Skeletal muscle tissue (tissue), 4 donors: ENCODE data around the gene KIF26B. TPM values are rescaled to one million over a fixed set of nuclear protein-coding genes. Genes with fewer than 3 reads are reported as not detected.
"Not testable (repeated sequence)": the region's sequence is repeated elsewhere in the genome, so short reads cannot be mapped to it uniquely, and the experiment has no call there.

ENCODE experiments used
- H3K27ac ChIP-seq: one replicate; pipeline ENCODE4 v1.7.0; 2013; ENCODE audit warnings: mild to moderate bottlenecking, low read depth, low read length, inconsistent platforms
- H3K27me3 ChIP-seq, 3 donors: one replicate each; pipeline ENCODE4 v1.7.0; 2013; ENCODE audit warnings: low read length in 3 of 3; ENCODE audit not compliant: control insufficient read depth in 3 of 3, insufficient read depth in 3 of 3
- H3K36me3 ChIP-seq, 3 donors: one replicate each; pipeline ENCODE4 v1.7.0; 2013; ENCODE audit warnings: low read length in 3 of 3; ENCODE audit not compliant: control insufficient read depth in 3 of 3, insufficient read depth in 3 of 3
- H3K4me1 ChIP-seq, 3 donors: one replicate each; pipeline ENCODE4 v1.7.0; 2013; ENCODE audit warnings: low read length in 3 of 3, mild to moderate bottlenecking in 3 of 3; ENCODE audit not compliant: control insufficient read depth in 3 of 3, insufficient read depth in 3 of 3
- H3K4me3 ChIP-seq, 3 donors: one replicate each; pipeline ENCODE4 v1.7.0; 2013; ENCODE audit warnings: low read length in 3 of 3
- H3K9ac ChIP-seq, 3 donors: one replicate each; pipeline ENCODE4 v1.7.0; 2013; ENCODE audit warnings: low read length in 3 of 3, mild to moderate bottlenecking in 3 of 3, moderate library complexity in 2 of 3, low read depth in 1 of 3
- H3K9me3 ChIP-seq, 3 donors: one replicate each; pipeline ENCODE4 v1.7.0; 2013; ENCODE audit warnings: low read length in 3 of 3; ENCODE audit not compliant: control insufficient read depth in 3 of 3
- total RNA-seq: library from RNA; depleted of rRNA; stranded (reverse); fragments of >200 nt; gene quantifications from one replicate; pipeline ENCODE4 v1.2.3, GENCODE V29; 2014
- donor health status: Osteomylitis.

The KIF26B gene
- total RNA-seq, 1 donor from 2014 or later = 0.52 TPM

GRCh38 chr1:245690946-245691541, 536.3 kb downstream of the KIF26B start:
- peaks cover 0 to 3% (median 0%) of the 10 kb centered on the region in 3 donors for H3K9me3 ChIP-seq
- H3K9ac ChIP-seq = no peak overlapping the region
- peaks cover 0 to 5% (median 0%) of the 10 kb centered on the region in 3 donors for H3K27me3 ChIP-seq
- no peak overlapping the region for H3K27ac ChIP-seq
- H3K36me3 ChIP-seq = no peaks in the 10 kb centered on the region
- H3K4me1 ChIP-seq = no peaks in the 10 kb centered on the region
- H3K4me3 ChIP-seq = no peak overlapping the region

- H3K4me1 ChIP-seq = no peaks in the 10 kb centered on the region
- no peak overlapping the region for H3K4me3 ChIP-seq
- H3K27ac ChIP-seq = no peak overlapping the region
- no peaks in the 10 kb centered on the region for H3K36me3 ChIP-seq
- H3K27me3 ChIP-seq = peaks cover 0 to 5% (median 0%) of the 10 kb centered on the region in 3 donors
- no peak overlapping the region for H3K9ac ChIP-seq
- H3K9me3 ChIP-seq = peaks cover 0 to 3% (median 0%) of the 10 kb centered on the region in 3 donors
Measured at GRCh38 chr1:245691897-245692296, 537.1 kb downstream of the KIF26B start.

- H3K27me3 ChIP-seq = peaks cover 0 to 5% (median 0%) of the 10 kb centered on the region in 3 donors
- no peak overlapping the region for H3K27ac ChIP-seq
- no peak overlapping the region for H3K9ac ChIP-seq
- H3K4me1 ChIP-seq = no peaks in the 10 kb centered on the region
- H3K9me3 ChIP-seq = peaks cover 0 to 3% (median 2%) of the 10 kb centered on the region in 3 donors
- no peaks in the 10 kb centered on the region for H3K36me3 ChIP-seq
- no peak overlapping the region for H3K4me3 ChIP-seq
Measured at GRCh38 chr1:245692318-245692717, 537.5 kb downstream of the KIF26B start.

GRCh38 chr1:245693116-245693793, 538.5 kb downstream of the KIF26B start:
- Histone ChIP-seq H3K36me3 (no peaks in the 10 kb centered on the region), H3K4me1 (no peaks in the 10 kb centered on the region), H3K27ac (no peak overlapping the region), H3K4me3 (no peak overlapping the region), H3K9ac (no peak overlapping the region), H3K27me3 (no peaks in the 10 kb centered on the region), H3K9me3 (peaks cover 0 to 4% (median 3%) of the 10 kb centered on the region in 3 donors)

- Histone ChIP-seq H3K9me3 (peaks cover 0 to 4% (median 3%) of the 10 kb centered on the region in 3 donors), H3K27me3 (no peaks in the 10 kb centered on the region), H3K9ac (no peak overlapping the region), H3K27ac (no peak overlapping the region), H3K4me3 (no peak overlapping the region), H3K36me3 (no peaks in the 10 kb centered on the region), H3K4me1 (no peaks in the 10 kb centered on the region)
Measured at GRCh38 chr1:245693941-245694752, 539.4 kb downstream of the KIF26B start.

- Histone ChIP-seq H3K9ac (no peak overlapping the region), H3K4me1 (no peaks in the 10 kb centered on the region), H3K4me3 (no peak overlapping the region), H3K9me3 (peaks cover 0 to 4% (median 3%) of the 10 kb centered on the region in 3 donors), H3K36me3 (no peaks in the 10 kb centered on the region), H3K27me3 (no peaks in the 10 kb centered on the region), H3K27ac (no peak overlapping the region)
Measured at GRCh38 chr1:245694753-245695195, 540.0 kb downstream of the KIF26B start.

- peaks cover 0 to 4% (median 3%) of the 10 kb centered on the region in 3 donors for H3K9me3 ChIP-seq
- no peaks in the 10 kb centered on the region for H3K36me3 ChIP-seq
- H3K4me1 ChIP-seq = no peaks in the 10 kb centered on the region
- no peak overlapping the region for H3K27ac ChIP-seq
- no peaks in the 10 kb centered on the region for H3K27me3 ChIP-seq
- H3K9ac ChIP-seq = no peak overlapping the region
- no peak overlapping the region for H3K4me3 ChIP-seq
Measured at GRCh38 chr1:245695211-245695610, 540.4 kb downstream of the KIF26B start.

GRCh38 chr1:245695701-245696100, 540.9 kb downstream of the KIF26B start:
- not testable (repeated sequence) for H3K27ac ChIP-seq, H3K4me3 ChIP-seq

GRCh38 chr1:245698116-245698515, 543.3 kb downstream of the KIF26B start:
- Histone ChIP-seq H3K9me3 (peaks cover 0 to 4% (median 3%) of the 10 kb centered on the region in 3 donors), H3K4me3 (no peak overlapping the region), H3K9ac (no peak overlapping the region), H3K36me3 (no peaks in the 10 kb centered on the region), H3K27ac (no peak overlapping the region), H3K4me1 (no peaks in the 10 kb centered on the region), H3K27me3 (no peaks in the 10 kb centered on the region)

More at GRCh38 chr1:245695701-245696100, 540.9 kb downstream of the KIF26B start:
- H3K4me1 ChIP-seq, H3K36me3 ChIP-seq, H3K27me3 ChIP-seq, H3K9ac ChIP-seq, H3K9me3 ChIP-seq: not testable (repeated sequence)

- no peaks in the 10 kb centered on the region for H3K4me1 ChIP-seq
- no peaks in the 10 kb centered on the region for H3K27me3 ChIP-seq
- H3K9me3 ChIP-seq = peaks cover 0 to 4% (median 3%) of the 10 kb centered on the region in 3 donors
- H3K36me3 ChIP-seq = no peaks in the 10 kb centered on the region
- no peak overlapping the region for H3K27ac ChIP-seq
- no peak overlapping the region for H3K9ac ChIP-seq
- no peak overlapping the region for H3K4me3 ChIP-seq
Measured at GRCh38 chr1:245698860-245699259, 544.1 kb downstream of the KIF26B start.
